WTC11 (cell line): ENCODE measurements around the gene POLR3A. TPM values are rescaled to one million over a fixed set of nuclear protein-coding genes. Genes with fewer than 3 reads are reported as not detected.

Source experiments
- ATAC-seq: fragments of 200-7000 bp; cut with Tn5 transposase; 2 replicates; pipeline ENCODE4 v1.10.0; 2021; ENCODE audit warnings: mild to moderate bottlenecking, moderate library complexity
- CTCF ChIA-PET: fragments of 300-600 bp; sonication (Branson Sonifier 250); formaldehyde crosslinking; loops from one replicate; lab custom pipeline; 2021; ENCODE audit warnings: antibody characterized with exemption; lab: Charles Lee
- POLR2A ChIA-PET: fragments of 350-600 bp; sonication (Branson Sonifier 250); formaldehyde crosslinking; loops from one replicate; lab custom pipeline; 2021; ENCODE audit warnings: antibody characterized with exemption; lab: Charles Lee
- DNase-seq: peaks from one replicate; pipeline ENCODE4 v3.0.0; 2021; ENCODE audit warnings: low spot score
- H3K27ac Mint-ChIP-seq: 2 replicates; pipeline ENCODE4 v1.8.0; 2021; ENCODE audit warnings: mixed read lengths
- H3K27me3 Mint-ChIP-seq: 2 replicates; pipeline ENCODE4 v1.8.0; 2021; ENCODE audit warnings: low read depth, mild to moderate bottlenecking, moderate library complexity, mixed read lengths
- H3K36me3 Mint-ChIP-seq: 2 replicates; pipeline ENCODE4 v1.8.0; 2021; ENCODE audit warnings: mixed read lengths
- H3K4me1 Mint-ChIP-seq: 2 replicates; pipeline ENCODE4 v1.8.0; 2022; ENCODE audit warnings: mixed read lengths
- H3K4me3 Mint-ChIP-seq: 2 replicates; pipeline ENCODE4 v1.8.0; 2021; ENCODE audit warnings: mild to moderate bottlenecking, moderate library complexity, mixed read lengths
- H3K9me3 Mint-ChIP-seq: 2 replicates; pipeline ENCODE4 v1.8.0; 2021; ENCODE audit warnings: mixed read lengths
- CREM ChIP-seq: sonication (generic); formaldehyde crosslinking; IDR thresholded peaks from 2 replicates; pipeline ENCODE4 v1.8.1; 2022; ENCODE audit warnings: mild to moderate bottlenecking, missing genetic modification reagents, moderate library complexity
- ETV6 ChIP-seq: sonication (generic); formaldehyde crosslinking; IDR thresholded peaks from 2 replicates; pipeline ENCODE4 v1.8.1; 2022; ENCODE audit warnings: mild to moderate bottlenecking, missing genetic modification reagents
- FOXJ3 ChIP-seq: sonication (generic); formaldehyde crosslinking; IDR thresholded peaks from 2 replicates; pipeline ENCODE4 v1.9.0; 2021; ENCODE audit warnings: missing genetic modification reagents, mild to moderate bottlenecking, borderline replicate concordance
- GRHL2 ChIP-seq: fragments of 250-450 bp; sonication (Bioruptor Pico); IDR thresholded peaks from 2 replicates; pipeline ENCODE4 v1.8.0; 2022; ENCODE audit warnings: mild to moderate bottlenecking, moderate library complexity; ENCODE audit not compliant: insufficient replicate concordance, severe bottlenecking
- IRF2 ChIP-seq: sonication (generic); formaldehyde crosslinking; IDR thresholded peaks from 2 replicates; pipeline ENCODE4 v1.8.0; 2022; ENCODE audit warnings: low read depth, missing genetic modification reagents, borderline replicate concordance
- JAZF1 ChIP-seq: fragments of 250-450 bp; sonication (Bioruptor Pico); IDR thresholded peaks from 2 replicates; pipeline ENCODE4 v1.9.0; 2021; ENCODE audit warnings: moderate library complexity, mild to moderate bottlenecking, inconsistent platforms
- NFYB ChIP-seq: sonication (generic); formaldehyde crosslinking; conservative IDR thresholded peaks from 2 replicates; pipeline ENCODE4 v1.8.0; 2022; ENCODE audit warnings: low read depth, missing genetic modification reagents
- NR2C2 ChIP-seq: sonication (generic); formaldehyde crosslinking; IDR thresholded peaks from 2 replicates; pipeline ENCODE4 v1.8.0; 2022; ENCODE audit warnings: mild to moderate bottlenecking, missing genetic modification reagents
- SMAD3 ChIP-seq: sonication (generic); formaldehyde crosslinking; IDR thresholded peaks from 2 replicates; pipeline ENCODE4 v1.8.0; 2022; ENCODE audit warnings: missing genetic modification reagents, mild to moderate bottlenecking, borderline replicate concordance
- TEAD4 ChIP-seq: sonication (generic); formaldehyde crosslinking; IDR thresholded peaks from 2 replicates; pipeline ENCODE4 v1.8.0; 2022; ENCODE audit warnings: mild to moderate bottlenecking, missing genetic modification reagents
- ZBTB21 ChIP-seq: sonication (generic); formaldehyde crosslinking; IDR thresholded peaks from 2 replicates; pipeline ENCODE4 v1.8.1; 2023; ENCODE audit warnings: mild to moderate bottlenecking, missing genetic modification reagents, borderline replicate concordance
- ZNF219 ChIP-seq: sonication (generic); formaldehyde crosslinking; IDR thresholded peaks from 2 replicates; pipeline ENCODE4 v1.8.0; 2023; ENCODE audit warnings: missing genetic modification reagents, mild to moderate bottlenecking, borderline replicate concordance
- ZNF263 ChIP-seq: sonication (generic); formaldehyde crosslinking; IDR thresholded peaks from 2 replicates; pipeline ENCODE4 v1.8.1; 2022; ENCODE audit warnings: low read depth, mild to moderate bottlenecking, moderate library complexity, missing genetic modification reagents
- ZNF423 ChIP-seq: fragments of 250-450 bp; sonication (Bioruptor Pico); IDR thresholded peaks from 2 replicates; pipeline ENCODE4 v2.1.2; 2022; ENCODE audit warnings: mild to moderate bottlenecking, moderate library complexity
- total RNA-seq: library from RNA; stranded (reverse); gene quantifications from 3 replicates; pipeline ENCODE4 v1.2.3, GENCODE V29; 2021
- TF ChIP-seq, protein P1 (sequence below): fragments of 250-450 bp; sonication (Bioruptor Pico); IDR thresholded peaks from 2 replicates; pipeline ENCODE4 v1.9.0; 2021; ENCODE audit warnings: mild to moderate bottlenecking
- TF ChIP-seq, protein P2 (sequence below): fragments of 250-450 bp; sonication (Bioruptor Pico); IDR thresholded peaks from 2 replicates; pipeline ENCODE4 v1.9.0; 2021; ENCODE audit warnings: mild to moderate bottlenecking
- TF ChIP-seq, protein P3 (sequence below): sonication (generic); formaldehyde crosslinking; IDR thresholded peaks from 2 replicates; pipeline ENCODE4 v1.8.1; 2023; ENCODE audit warnings: mild to moderate bottlenecking, missing genetic modification reagents, moderate library complexity
- TF ChIP-seq, protein P4 (sequence below): sonication (generic); formaldehyde crosslinking; IDR thresholded peaks from 2 replicates; pipeline ENCODE4 v1.8.0; 2022; ENCODE audit warnings: mild to moderate bottlenecking, missing genetic modification reagents
- TF ChIP-seq, protein P5 (sequence below): sonication (generic); formaldehyde crosslinking; IDR thresholded peaks from 2 replicates; pipeline ENCODE4 v1.8.0; 2022; ENCODE audit warnings: mild to moderate bottlenecking, missing genetic modification reagents
- TF ChIP-seq, protein P6 (sequence below): sonication (generic); formaldehyde crosslinking; IDR thresholded peaks from 2 replicates; pipeline ENCODE4 v1.8.1; 2023; ENCODE audit warnings: mild to moderate bottlenecking, missing genetic modification reagents, moderate library complexity

Gene POLR3A
- total RNA-seq, 1 experiment from 2014 or later = 32.2 TPM

DNA sequence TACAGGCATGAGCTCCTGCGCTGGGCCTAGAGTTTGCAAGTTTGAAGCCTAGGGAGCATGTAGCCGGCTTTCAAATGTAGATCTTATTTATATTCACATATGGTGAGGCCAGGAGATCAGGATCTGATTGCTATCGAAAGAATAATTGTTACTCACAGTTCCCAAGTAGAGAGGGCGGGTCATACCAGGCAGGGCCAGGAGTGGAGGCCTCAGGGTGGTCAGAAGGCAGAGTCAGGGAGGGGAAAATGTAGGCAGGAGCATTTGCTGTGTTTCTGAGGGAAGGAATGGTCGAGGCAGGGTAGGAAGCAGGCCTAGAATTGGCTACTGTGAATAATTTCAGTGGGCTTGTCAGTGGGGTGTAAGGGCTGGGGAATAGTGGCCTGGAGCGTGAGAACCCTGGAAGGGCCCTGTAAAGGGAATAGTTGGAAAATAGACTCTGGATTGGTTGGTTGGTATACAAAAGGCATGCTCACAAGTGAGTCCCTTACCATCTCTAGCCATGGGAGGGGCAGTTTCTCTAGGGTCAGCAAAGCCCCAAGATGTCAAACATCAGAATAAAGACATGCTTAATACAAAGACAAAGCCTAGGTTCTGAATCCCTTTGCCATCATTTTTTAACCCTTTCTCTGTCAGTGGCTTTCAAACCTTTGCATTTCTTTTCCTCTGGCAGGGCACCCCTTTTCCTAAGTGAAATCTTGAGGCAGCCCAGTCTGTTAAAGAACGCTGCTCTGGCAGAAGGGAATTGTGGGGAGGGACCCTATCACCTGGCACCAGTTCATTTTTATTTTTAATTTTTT lies 66.8 kb downstream of the POLR3A start:
- POLR2A ChIA-PET = no interaction called here
- ATAC-seq = peak; percentile 69
- H3K9me3 Mint-ChIP-seq = peaks cover 21% of the 10 kb centered on the region
- peaks cover 6% of the 10 kb centered on the region for H3K4me1 Mint-ChIP-seq
- peaks cover 19% of the 10 kb centered on the region for H3K36me3 Mint-ChIP-seq
- no peak overlapping the region for H3K4me3 Mint-ChIP-seq
- peak overlapping the region; percentile 42; the same call in 1 of the 2 replicates for H3K27ac Mint-ChIP-seq
- no peaks in the 10 kb centered on the region; the same call in 1 of the 2 replicates for H3K27me3 Mint-ChIP-seq
- TF ChIP-seq, protein P1, sequence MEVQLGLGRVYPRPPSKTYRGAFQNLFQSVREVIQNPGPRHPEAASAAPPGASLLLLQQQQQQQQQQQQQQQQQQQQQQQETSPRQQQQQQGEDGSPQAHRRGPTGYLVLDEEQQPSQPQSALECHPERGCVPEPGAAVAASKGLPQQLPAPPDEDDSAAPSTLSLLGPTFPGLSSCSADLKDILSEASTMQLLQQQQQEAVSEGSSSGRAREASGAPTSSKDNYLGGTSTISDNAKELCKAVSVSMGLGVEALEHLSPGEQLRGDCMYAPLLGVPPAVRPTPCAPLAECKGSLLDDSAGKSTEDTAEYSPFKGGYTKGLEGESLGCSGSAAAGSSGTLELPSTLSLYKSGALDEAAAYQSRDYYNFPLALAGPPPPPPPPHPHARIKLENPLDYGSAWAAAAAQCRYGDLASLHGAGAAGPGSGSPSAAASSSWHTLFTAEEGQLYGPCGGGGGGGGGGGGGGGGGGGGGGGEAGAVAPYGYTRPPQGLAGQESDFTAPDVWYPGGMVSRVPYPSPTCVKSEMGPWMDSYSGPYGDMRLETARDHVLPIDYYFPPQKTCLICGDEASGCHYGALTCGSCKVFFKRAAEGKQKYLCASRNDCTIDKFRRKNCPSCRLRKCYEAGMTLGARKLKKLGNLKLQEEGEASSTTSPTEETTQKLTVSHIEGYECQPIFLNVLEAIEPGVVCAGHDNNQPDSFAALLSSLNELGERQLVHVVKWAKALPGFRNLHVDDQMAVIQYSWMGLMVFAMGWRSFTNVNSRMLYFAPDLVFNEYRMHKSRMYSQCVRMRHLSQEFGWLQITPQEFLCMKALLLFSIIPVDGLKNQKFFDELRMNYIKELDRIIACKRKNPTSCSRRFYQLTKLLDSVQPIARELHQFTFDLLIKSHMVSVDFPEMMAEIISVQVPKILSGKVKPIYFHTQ (CRISPR knock-in tag) = no peak
- no peak for TF ChIP-seq FOXJ3 (CRISPR knock-in tag)
- no peak for TF ChIP-seq CREM (CRISPR knock-in tag)
- TF ChIP-seq, protein P2, sequence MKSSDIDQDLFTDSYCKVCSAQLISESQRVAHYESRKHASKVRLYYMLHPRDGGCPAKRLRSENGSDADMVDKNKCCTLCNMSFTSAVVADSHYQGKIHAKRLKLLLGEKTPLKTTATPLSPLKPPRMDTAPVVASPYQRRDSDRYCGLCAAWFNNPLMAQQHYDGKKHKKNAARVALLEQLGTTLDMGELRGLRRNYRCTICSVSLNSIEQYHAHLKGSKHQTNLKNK = no peak
- TF ChIP-seq NR2C2 (CRISPR knock-in tag) = no peak
- TF ChIP-seq ZNF263 = no peak
- no peak for TF ChIP-seq GRHL2 (CRISPR knock-in tag)
- TF ChIP-seq ZBTB21 (CRISPR knock-in tag) = no peak
- no peak for TF ChIP-seq ETV6
- TF ChIP-seq JAZF1 (CRISPR knock-in tag) = no peak
- TF ChIP-seq, protein P3, sequence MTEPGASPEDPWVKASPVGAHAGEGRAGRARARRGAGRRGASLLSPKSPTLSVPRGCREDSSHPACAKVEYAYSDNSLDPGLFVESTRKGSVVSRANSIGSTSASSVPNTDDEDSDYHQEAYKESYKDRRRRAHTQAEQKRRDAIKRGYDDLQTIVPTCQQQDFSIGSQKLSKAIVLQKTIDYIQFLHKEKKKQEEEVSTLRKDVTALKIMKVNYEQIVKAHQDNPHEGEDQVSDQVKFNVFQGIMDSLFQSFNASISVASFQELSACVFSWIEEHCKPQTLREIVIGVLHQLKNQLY (CRISPR knock-in tag) = no peak
- TF ChIP-seq IRF2 = no peak
- TF ChIP-seq, protein P4, sequence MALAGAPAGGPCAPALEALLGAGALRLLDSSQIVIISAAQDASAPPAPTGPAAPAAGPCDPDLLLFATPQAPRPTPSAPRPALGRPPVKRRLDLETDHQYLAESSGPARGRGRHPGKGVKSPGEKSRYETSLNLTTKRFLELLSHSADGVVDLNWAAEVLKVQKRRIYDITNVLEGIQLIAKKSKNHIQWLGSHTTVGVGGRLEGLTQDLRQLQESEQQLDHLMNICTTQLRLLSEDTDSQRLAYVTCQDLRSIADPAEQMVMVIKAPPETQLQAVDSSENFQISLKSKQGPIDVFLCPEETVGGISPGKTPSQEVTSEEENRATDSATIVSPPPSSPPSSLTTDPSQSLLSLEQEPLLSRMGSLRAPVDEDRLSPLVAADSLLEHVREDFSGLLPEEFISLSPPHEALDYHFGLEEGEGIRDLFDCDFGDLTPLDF (CRISPR knock-in tag) = no peak
- TF ChIP-seq SMAD3 (CRISPR knock-in tag) = no peak
- no peak for TF ChIP-seq NFYB (CRISPR knock-in tag)
- TF ChIP-seq, protein P5, sequence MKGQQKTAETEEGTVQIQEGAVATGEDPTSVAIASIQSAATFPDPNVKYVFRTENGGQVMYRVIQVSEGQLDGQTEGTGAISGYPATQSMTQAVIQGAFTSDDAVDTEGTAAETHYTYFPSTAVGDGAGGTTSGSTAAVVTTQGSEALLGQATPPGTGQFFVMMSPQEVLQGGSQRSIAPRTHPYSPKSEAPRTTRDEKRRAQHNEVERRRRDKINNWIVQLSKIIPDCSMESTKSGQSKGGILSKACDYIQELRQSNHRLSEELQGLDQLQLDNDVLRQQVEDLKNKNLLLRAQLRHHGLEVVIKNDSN (CRISPR knock-in tag) = no peak
- TF ChIP-seq TEAD4 (CRISPR knock-in tag) = no peak
- no peak for TF ChIP-seq ZNF423
- TF ChIP-seq, protein P6, sequence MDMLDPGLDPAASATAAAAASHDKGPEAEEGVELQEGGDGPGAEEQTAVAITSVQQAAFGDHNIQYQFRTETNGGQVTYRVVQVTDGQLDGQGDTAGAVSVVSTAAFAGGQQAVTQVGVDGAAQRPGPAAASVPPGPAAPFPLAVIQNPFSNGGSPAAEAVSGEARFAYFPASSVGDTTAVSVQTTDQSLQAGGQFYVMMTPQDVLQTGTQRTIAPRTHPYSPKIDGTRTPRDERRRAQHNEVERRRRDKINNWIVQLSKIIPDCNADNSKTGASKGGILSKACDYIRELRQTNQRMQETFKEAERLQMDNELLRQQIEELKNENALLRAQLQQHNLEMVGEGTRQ (CRISPR knock-in tag) = no peak
- no peak for TF ChIP-seq ZNF219
- TF ChIP-seq, all 79 proteins: peak for 0
- no peak for DNase-seq
- CTCF ChIA-PET = interaction anchor here (1.2 kb wide), 1 partner anchor 12 kb away, joined by 6 read pairs; no protein-coding TSS in a partner anchor
